ENCODE measurements around the gene RAB9A. TPM values are rescaled to one million over a fixed set of nuclear protein-coding genes. Genes with fewer than 3 reads are reported as not detected.

Gene RAB9A
- total and polyA plus RNA-seq, 9 of the 15 experiments (the other 6 are each of a cell fraction or from before 2014, with no cell fraction given) = 13.5 to 20.8 (median 17.7) TPM

- TF ChIP-seq ZNF318 (IDR thresholded peaks at IDR 0.05; ENCODE audit: borderline replicate concordance in 1 of 2, low read depth in 1 of 2) (peak; percentile 74 to 96; a peak in 2 of 4 replicates), ZNF449 (CRISPR knock-in tag; IDR thresholded peaks at IDR 0.05) (no peak), KDM1A (IDR thresholded peaks at IDR 0.05) (peak; percentile 82 to 86), HOMEZ (CRISPR knock-in tag; IDR thresholded peaks at IDR 0.05) (no peak), ZNF740 (CRISPR knock-in tag; IDR thresholded peaks at IDR 0.05) (no peak), ZNF740 (tag; IDR thresholded peaks at IDR 0.05) (no peak), ZNF699 (CRISPR knock-in tag; IDR thresholded peaks at IDR 0.05; ENCODE audit: insufficient replicate concordance) (no peak), ZNF263 (CRISPR knock-in tag; IDR thresholded peaks at IDR 0.05; ENCODE audit: borderline replicate concordance) (no peak), E2F3 (CRISPR knock-in tag; IDR thresholded peaks at IDR 0.05) (peak; percentile 48; the same call in 1 of the 2 replicates), ZSCAN29 (IDR thresholded peaks at IDR 0.05) (no peak), GABPB1 (CRISPR knock-in tag; IDR thresholded peaks at IDR 0.05) (0 out of 2 replicates have a peak, but pooled peaks have one; percentile 61), HSF4 (CRISPR knock-in tag; IDR thresholded peaks at IDR 0.05; ENCODE audit: borderline replicate concordance) (no peak), CBFB (CRISPR knock-in tag; IDR thresholded peaks at IDR 0.05) (no peak)
Observed at GRCh38 chrX:13647709-13648212, 41.2 kb upstream of the RAB9A start (continued).
